HG03135 (cell line): Measurements from ENCODE around the gene TPPP2.

Source experiments
- ATAC-seq: cut with Tn5 transposase; IDR thresholded peaks from one replicate; pipeline ENCODE4 v1.9.1; 2021; ENCODE audit warnings: mild to moderate bottlenecking, moderate library complexity; ENCODE audit not compliant: unreplicated experiment

The TPPP2 gene

GRCh38 chr14:21016413-21017190 lies 13.4 kb upstream of the TPPP2 start:
- no peak for ATAC-seq

DNA sequence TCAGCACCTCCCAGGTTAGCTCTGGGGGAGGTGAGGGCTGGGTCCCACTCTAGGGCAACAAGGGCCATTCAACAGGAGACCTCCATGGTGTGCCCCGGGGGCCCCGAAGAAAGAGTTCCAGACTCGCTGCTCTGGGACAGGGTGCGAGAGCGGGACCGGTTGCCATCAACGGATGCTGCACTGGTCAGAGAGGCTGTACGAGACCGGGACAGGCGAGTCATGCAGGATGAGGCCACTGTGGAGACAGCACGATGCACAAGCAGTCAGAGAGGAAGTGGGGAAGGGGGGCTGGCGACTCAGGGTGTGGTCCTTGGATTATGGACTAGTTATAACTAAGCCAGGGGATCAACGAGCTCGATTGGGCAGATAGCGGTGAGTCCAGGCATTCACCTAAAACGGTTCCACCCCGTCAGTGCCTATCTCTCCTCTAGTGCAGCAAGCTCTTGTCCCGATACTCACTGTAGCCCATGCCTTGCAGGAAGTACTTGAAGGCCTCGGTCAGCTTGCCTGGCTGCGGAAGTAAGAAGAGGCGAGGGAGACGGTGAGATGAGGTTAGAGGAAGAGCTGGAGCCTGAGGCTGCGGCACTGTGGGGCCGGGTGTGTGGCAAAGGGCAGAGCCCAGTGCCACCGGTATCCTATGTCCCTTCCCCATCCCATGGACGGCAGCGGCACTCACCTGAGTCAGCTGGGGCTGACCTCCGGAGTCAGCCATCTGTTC lies 12.3 kb upstream of the TPPP2 start:
- ATAC-seq: no peak

GRCh38 chr14:21018286-21018685 lies 11.7 kb upstream of the TPPP2 start:
- ATAC-seq: no peak

- ATAC-seq: no peak
These were observed 11.2 kb upstream of the TPPP2 start for GRCh38 chr14:21018781-21019180.

DNA sequence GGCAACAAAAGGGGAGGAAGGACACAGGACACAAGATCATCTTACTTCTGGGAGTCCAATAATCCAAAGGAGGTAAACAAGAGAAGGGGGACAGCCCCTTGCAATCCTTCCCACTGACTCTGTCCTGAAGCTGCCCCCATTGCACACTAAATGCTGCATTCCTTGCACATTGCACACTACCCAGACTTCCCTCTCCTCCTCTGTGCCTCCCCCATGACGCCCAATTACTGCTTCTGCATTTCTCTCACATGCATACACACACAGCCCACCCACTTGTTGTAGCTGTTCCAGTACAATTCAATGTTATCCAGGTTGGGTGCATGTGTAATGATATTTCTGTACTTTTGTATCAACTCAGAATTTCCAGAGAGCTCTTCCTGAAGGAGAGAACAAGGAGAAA lies 10.7 kb upstream of the TPPP2 start:
- no peak for ATAC-seq

GRCh38 chr14:21020977-21021545 lies 9.0 kb upstream of the TPPP2 start:
- no peak for ATAC-seq

- ATAC-seq: no peak
These were observed 7.3 kb upstream of the TPPP2 start for GRCh38 chr14:21022686-21023085.

GRCh38 chr14:21023174-21023573 lies 6.8 kb upstream of the TPPP2 start:
- ATAC-seq: no peak

DNA sequence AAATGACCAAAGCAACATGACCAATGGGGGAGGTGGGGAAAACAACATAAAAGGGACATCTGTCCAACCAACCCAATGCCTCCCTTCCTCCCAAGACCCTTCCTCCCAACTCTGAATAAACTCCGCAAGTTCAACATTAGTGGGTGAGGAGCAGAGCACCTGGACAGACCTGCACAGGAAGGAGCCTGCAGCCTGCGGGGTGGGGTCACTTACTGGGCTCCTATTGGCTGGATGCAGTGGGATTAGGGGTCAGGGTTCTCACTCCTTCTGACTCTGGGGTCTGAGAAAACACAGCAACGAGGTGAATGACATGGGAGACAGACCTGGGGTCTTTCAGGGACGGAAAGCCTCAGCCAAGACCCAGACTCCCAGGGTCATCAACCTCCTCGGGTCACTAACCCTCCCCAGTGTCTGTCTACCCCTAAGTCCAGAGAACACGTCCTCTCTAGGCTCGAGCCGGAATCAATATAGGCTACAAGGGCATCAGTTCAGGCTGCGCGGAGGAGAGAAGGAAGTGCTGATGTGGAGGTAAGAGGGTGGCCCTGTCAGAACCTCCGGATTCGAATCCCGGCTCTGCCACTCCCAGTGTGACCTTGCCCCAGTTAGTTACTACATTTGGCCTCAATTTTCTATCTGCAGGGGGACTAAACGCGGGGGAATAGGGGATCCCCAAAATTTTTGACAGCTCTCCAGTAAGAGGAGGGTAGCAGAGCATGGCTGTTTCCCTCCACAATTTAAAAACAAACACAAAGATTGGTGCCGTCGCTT lies 6.0 kb upstream of the TPPP2 start:
- no peak for ATAC-seq

DNA sequence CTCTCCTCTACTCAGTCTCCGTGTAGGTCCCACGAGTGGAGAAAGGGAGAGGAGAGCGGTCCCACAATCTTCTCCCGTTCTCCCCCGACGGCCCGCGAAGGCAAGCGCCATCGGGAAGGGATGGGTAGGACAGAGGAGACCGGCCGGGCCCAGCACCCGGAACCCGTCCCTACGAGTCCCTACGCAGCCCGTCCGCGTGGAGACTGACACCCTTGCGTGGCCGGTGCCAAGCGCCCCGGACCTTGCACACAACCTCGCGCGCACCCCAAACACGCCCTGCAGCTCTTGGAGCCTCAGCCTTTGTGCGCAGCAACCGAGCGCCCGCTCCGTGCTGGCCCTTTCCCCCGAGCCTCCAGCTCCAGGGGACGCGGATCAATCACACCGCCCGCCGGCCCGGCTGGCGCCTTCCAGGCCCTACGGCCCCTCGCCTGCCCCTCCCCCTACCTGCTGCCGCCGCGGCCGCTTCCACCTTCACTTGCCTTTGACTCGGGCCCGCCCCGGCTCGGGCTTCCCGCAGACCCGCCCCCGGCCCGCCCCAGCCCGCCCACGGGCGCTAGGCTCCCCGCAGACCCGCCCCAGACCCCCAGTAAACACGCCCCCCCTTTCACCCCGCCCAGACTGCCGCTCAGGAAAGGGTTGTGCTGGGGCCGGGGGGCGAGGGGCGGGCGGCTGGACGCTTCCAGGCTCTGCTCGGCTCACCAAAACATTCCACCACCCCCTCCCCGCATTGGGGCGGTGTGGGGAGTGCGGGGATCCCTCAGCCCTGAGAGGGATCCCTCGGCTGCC lies 5.2 kb upstream of the TPPP2 start, which contains the start of gene NDRG2:
NDRG2 (minus strand) TSS at position 477 of the 786 bp plus-strand sequence. CDS start 1,746 bp downstream, outside the sequence.
- no peak for ATAC-seq

DNA sequence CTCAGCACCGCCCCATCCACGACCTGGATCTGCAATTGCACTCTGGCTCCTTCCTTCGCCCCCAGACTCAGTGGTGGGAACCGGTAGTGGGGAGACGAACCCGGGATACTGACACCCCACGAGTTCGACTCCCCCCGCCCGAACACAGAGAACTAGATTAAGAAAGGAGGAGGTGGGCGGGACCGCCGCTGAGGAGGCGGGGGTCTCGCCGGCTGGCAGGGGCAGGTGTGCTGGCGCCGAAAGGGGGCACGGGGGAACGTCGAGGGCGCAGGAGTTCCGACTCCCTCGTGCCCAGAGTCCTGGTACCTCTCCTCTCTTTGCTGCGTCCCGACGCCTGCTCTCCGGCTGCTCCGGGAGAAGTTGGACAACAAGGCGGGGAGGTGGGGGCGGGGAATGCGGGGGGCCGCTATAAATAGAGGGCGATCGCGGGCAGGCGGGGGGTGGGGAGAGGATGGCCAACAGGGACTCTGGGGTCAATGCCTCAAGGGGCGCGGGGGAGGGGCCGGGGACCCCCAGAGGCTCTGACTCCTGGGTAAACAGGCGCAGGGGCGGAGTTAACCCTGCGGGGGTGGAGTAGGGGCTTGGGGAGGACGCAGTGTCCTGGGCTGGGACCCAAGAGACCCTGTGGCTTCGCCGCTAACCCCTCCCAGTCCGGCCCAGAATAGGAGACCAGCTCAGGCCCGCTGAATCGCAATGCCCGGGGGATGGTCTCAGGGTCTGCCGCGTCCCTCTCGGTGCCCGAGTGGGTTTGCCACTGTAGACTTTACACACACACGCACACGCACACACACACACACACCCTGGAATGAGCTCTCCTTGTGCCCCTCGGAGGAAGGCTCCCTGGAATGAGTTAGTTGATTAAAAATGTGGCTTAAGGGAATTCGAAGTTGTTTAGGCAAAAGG lies 4.4 kb upstream of the TPPP2 start:
- no peak for ATAC-seq

- ATAC-seq: no peak
These were observed 3.6 kb upstream of the TPPP2 start for GRCh38 chr14:21026274-21026987.

DNA sequence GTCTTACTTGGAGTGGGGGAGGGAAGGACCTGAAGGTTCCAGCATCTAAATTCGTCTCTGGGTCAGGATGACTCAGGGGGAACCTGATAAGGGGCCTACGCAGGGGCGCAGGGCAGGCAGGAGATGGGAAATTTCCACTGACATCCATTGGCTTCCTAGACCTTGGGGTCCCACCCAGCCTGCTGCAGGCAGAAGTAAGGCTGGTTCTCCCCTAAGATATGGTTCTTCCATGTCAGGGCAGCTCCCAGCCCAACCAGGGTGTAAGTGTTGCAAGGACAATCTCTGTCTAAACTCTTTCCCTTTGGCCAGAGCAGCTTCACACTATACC lies 3.1 kb upstream of the TPPP2 start:
- no peak for ATAC-seq

DNA sequence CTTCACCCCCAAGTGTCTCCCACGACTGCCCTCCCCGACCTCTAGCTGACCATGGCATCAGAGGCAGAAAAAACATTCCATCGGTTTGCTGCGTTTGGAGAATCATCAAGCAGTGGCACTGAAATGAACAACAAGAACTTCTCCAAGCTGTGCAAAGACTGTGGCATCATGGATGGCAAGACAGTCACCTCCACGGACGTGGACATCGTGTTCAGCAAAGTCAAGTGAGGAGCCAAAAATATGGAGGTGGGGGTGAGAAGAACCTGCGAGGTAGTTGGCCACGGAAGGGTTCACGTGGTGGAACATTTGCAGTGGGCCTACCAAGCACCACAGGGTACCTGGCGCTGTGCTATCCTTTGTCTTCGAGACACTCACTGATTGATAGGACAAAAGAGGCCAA lies 514 bp downstream of the TPPP2 start:
- no peak for ATAC-seq

- no peak for ATAC-seq
These were observed 2.5 kb downstream of the TPPP2 start for GRCh38 chr14:21032326-21033132.

GRCh38 chr14:21033133-21033698 lies 3.2 kb downstream of the TPPP2 start:
- no peak for ATAC-seq

- no peak for ATAC-seq
These were observed 4.7 kb downstream of the TPPP2 start, which contains the start of gene RNASE13 for GRCh38 chr14:21034707-21035106. TSS of gene RNASE13 (minus strand) at chr14:21034807. CDS start at chr14:21034288, 519 bp downstream.

DNA sequence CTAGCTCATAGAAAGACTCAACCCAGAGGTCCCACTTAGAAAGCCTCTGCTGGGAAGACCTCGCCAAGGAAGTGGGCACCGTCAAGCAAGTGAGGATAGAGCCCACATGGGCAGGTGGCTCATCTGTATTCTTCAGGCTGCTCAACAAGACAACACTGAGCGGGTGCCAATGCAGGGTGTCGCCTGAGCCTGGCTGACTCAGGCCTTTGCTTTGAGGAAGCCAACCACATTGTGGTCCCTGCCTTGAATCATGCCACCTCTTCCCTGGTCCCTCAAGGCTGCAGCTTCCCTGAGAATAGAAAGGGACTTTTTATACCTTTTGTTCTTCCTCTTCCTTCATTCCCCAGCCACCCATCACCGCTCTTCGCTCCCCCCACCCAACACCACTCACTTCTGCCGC lies 6.7 kb downstream of the TPPP2 start:
- ATAC-seq: no peak
